Measurements from ENCODE around the gene ADAMTS12.

- TF ChIP-seq CTCF (conservative IDR thresholded peaks at IDR 0.05; ENCODE audit: low read depth in 2 of 2) (no peak), EZH2 (IDR thresholded peaks at IDR 0.05; ENCODE audit: low read depth, unreplicated experiment) (no peak), EZH2phosphoT487 (IDR thresholded peaks at IDR 0.05; ENCODE audit: unreplicated experiment) (no peak), REST (IDR thresholded peaks at IDR 0.05; ENCODE audit: unreplicated experiment) (no peak), POLR2AphosphoS5 (IDR thresholded peaks at IDR 0.05; ENCODE audit: low read depth) (no peak), STAT1 (IDR thresholded peaks at IDR 0.05; ENCODE audit: unreplicated experiment) (no peak), JUNB (IDR thresholded peaks at IDR 0.05; ENCODE audit: unreplicated experiment) (no peak), ETS1 (IDR thresholded peaks at IDR 0.05) (no peak), CREB1 (CRISPR knock-in tag; IDR thresholded peaks at IDR 0.05; ENCODE audit: low read depth) (no peak), ZNF114 (CRISPR knock-in tag; IDR thresholded peaks at IDR 0.05) (no peak), NANOG (IDR thresholded peaks at IDR 0.05; ENCODE audit: borderline replicate concordance) (no peak)
Measured at GRCh38 chr5:33662722-33663427, 228.9 kb downstream of the ADAMTS12 start.

Measured in GM23338 (cell line).